Stimulated activated CD8-positive, alpha-beta memory T cell treated with anti-CD3 and anti-CD28 coated beads, Interleukin-7, amount 100 ng/mL, for 1 hour (primary cell): ENCODE data around the gene LRRC8D.
"Not testable (repeated sequence)": the region's sequence is repeated elsewhere in the genome, so short reads cannot be mapped to it uniquely, and the experiment has no call there.

ENCODE experiments used
- DNase-seq, 2 donors: peaks; one replicate each; pipeline ENCODE4 v3.0.0-alpha.2; 2020; ENCODE audit warnings: low read depth in 2 of 2

The LRRC8D gene

GRCh38 chr1:89913353-89914095, 92.7 kb downstream of the LRRC8D start:
- no peak for DNase-seq

GRCh38 chr1:89917353-89917752, 96.5 kb downstream of the LRRC8D start:
- DNase-seq: no peak

DNA sequence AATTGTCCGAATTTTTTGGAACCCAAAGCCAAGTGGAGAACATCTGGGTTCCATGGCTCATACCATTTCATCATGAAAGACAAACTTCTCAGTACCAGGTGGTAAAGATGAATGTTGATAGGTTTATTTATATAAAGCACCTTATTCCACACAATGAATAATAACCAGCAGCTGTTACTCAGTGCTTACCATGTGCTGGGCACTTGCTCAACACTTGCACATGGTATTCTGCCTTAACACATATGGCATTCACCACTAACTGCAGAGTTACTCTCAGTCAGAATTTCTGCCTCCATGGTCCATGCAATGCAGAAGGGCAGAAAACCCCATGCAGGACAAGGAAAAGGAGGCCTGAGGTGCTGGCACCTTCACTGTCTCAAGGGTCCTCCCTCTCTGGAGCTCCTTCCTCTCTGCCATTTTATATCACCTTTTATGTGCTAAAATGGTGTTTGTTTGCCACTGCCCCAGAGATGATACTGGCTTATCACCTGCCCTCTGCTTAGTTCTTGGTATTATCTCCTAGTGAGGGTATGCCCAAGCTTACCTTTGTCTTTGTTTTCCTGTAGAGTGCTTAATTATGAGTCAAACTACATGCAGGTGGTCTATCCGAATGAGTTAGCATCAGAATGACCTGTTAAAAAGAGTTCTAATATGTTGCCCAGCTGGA, 97.4 kb downstream of the LRRC8D start:
- no peak for DNase-seq

DNA sequence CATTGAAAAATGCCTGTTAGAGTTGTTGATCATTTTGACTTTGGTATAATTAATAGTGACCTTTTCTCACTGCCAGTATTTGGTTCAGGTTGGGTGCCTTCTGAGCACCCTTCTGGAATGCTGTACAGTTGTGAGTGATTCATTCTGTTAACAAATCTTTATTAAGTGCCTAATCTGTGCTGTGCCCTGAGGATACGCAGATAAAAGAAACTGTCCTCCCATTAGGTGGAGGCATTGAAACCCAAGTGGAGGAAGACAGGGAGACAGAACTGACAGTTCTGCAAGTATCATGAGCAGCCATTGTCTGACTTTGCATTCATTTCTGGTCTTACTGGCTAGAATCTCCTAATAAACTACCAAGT, 97.9 kb downstream of the LRRC8D start:
- DNase-seq: no peak

DNA sequence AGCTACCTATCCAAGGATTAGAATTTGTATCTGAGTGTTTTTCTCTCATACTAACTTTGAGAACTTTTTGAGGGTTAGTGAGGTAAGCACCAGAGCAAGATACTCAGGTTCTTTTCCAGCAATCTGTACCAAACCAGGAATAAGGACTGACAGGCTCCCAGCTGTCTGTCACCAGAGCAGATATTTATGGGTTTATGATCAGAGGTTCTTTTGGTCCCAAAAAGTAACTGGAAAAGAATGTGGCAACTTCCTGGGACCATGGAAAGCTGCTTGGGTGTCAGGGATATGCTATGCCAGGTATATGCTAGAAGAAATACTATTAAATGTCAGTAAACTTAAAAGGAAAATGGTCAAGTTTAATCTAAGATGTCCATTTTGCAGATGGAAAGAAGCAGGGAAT, 98.3 kb downstream of the LRRC8D start:
- no peak for DNase-seq

DNA sequence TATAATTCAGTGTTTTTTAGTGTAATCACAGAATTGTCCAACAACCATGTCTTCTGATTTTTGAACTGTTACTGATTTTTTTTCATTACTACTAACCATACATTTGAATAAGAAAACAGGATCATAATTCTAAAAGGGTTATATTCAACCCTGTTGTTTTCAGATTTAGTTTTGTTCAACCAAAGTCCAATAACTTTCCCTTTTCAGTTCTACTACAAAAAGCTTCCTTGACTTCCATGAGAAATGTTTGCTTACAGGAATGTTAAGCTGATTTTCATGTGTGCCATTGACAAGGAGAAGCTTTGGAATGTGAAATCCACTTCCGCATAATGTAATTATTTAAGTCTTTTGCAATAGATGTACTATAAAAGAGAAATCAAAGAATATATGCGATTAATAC, 102.1 kb downstream of the LRRC8D start:
- no peak for DNase-seq

DNA sequence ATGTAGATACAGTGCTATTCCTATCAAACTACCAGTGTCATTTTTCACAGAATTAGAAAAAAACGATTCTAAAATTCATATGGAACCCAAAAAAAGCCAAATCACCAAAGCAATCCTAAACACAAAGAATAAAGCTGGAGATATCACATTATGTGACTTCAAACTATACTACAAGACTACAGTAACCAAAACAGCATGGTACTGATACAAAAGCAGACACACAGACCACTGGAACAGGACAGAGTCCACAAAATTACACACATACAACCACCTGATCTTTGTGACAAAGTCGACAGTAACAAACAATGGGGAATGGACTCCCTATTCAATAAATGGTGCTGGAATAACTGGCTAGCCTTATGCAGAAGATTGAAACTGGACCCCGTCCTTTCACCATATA, 102.7 kb downstream of the LRRC8D start:
- DNase-seq: no peak

DNA sequence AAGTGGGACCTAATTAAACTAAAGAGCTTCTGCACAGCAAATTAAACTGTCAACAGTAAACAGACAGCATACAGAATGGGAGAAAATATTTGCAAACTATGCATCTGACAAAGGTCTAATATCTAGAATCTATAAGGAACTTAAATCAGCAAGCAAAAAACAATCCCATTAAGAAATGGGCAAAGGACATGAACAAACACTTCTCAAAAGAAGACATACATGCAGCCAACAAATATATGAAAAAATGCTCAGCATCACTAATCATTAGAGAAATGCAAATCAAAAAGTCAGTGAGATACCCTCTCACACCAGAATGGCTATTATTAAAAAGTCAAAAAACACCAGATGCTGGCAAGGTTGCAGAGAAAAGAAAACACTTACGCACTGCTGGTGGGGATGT, 103.2 kb downstream of the LRRC8D start:
- not testable (repeated sequence) for DNase-seq

DNA sequence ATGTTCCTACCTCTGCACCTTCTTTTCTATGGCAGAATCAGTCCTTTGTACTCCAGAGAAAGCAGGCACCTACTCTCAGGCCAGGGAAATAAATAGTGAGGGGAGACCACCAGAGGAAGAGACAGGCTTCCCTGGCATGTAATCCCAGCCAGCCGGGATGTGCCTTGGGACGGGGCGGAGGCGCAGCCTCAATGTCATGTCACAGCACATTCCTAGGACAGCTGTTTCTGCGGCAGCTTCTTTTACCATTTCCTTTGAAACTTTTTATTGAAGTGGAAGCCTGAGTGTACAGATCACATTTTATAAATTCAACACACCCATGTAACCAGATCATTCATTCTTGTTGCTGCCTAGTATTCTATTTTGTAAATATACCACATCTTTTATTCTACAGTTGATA, 106.2 kb downstream of the LRRC8D start:
- no peak for DNase-seq

DNA sequence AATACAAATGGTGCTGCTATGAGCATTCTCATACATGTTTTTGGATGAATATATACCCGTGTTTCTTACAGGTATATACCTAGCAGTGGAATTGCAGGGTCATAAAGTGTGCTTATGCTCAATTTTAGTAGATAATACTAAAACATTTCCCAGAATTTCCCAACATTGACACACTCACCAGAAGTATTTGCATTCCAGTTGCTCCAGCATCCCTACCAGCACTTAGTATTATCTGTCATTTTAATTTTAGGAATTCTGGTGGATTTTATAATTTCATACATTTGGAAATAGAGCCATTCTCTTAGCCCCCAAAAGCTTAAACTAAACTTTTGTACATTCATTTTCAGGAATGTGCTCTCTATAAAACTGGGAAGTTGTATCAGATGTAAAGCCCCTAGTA, 106.6 kb downstream of the LRRC8D start:
- DNase-seq: no peak

GRCh38 chr1:89928506-89928905, 107.7 kb downstream of the LRRC8D start:
- DNase-seq: no peak

DNA sequence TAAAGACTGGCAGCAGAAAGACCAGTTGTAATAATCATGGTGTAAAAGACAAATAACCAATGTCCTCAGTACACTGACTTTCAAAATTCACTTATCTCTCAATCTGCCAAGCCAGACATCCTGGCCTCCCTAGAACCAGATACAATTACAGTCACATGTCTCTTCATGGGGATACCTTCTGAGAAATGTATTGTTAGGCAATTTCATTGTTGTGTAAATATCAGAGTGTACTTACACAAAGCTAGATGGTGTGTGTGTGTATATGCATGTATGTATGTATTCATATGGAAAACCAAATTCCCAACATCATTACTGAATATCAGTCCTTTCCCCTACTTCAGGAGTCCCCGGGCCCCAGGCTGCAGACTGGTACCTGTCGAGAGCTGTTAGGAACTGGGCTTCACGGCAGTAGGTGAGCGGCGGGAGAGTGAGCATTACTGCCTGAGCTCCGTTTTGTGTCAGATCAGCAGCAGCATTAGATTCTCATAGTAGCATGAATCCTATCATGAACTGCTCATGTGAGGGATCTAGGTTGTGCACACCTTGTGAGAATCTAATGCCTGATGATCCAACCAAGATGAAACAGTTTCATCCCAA, 108.7 kb downstream of the LRRC8D start:
- no peak for DNase-seq

DNA sequence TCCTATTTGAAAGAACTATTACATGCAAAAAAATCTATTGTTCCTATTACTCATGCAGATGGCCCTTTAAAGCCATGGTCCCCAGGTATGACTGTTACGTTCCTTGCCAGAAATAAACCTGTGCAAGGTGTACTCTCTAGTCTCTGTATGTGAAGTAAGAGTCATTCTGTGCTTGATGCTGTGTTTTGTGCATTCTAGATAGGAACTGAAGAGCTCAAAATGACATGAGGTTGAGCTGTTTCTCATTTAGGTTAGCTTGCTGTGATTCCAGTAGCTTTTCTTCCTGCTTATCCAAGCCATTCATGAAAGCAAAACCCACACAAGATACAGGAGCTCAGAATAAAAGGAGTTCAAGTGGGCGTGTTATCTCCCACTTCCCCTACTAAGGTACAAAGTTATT, 109.7 kb downstream of the LRRC8D start:
- DNase-seq: no peak

GRCh38 chr1:89931964-89932363, 111.1 kb downstream of the LRRC8D start:
- no peak for DNase-seq

DNA sequence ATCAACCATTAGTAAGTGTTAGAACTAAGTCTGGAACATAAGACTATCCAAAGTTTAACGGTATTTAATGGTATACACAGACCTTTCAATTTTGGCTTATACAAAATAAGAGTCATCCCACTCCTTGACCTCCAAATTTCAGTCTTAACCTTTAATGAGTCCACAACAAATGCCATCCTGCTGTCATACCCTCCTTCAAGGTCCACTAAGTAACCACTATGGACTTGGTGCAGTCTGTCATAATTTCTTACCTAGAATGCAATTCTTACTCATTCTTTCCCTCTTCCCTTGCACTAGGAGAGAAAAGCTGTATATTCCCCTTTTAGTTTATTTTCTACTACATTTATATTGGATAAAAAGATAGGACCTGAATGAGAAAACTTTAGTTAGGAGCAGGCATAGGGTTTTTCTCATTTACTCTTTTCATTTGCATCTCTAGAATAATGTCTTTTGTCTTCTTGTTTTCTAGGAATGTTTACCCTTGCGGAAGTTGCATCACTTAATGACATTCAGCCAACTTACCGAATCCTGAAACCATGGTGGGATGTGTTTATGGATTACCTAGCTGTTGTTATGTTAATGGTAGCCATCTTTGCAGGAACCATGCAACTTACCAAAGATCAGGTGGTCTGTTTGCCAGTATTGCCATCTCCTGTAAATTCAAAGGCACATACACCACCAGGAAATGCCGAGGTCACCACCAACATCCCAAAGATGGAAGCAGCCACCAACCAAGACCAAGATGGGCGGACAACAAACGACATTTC, 111.9 kb downstream of the LRRC8D start:
- DNase-seq: no peak

DNA sequence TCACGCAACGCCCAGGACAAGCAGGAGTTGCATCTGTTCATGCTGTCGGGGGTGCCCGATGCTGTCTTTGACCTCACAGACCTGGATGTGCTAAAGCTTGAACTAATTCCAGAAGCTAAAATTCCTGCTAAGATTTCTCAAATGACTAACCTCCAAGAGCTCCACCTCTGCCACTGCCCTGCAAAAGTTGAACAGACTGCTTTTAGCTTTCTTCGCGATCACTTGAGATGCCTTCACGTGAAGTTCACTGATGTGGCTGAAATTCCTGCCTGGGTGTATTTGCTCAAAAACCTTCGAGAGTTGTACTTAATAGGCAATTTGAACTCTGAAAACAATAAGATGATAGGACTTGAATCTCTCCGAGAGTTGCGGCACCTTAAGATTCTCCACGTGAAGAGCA, 113.6 kb downstream of the LRRC8D start:
- DNase-seq: no peak

DNA sequence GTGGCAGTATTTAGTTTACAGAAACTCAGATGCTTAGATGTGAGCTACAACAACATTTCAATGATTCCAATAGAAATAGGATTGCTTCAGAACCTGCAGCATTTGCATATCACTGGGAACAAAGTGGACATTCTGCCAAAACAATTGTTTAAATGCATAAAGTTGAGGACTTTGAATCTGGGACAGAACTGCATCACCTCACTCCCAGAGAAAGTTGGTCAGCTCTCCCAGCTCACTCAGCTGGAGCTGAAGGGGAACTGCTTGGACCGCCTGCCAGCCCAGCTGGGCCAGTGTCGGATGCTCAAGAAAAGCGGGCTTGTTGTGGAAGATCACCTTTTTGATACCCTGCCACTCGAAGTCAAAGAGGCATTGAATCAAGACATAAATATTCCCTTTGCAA, 114.4 kb downstream of the LRRC8D start:
- DNase-seq: no peak

- no peak for DNase-seq
Measured at GRCh38 chr1:89936694-89937093, 115.9 kb downstream of the LRRC8D start.

GRCh38 chr1:89938171-89939055, 117.6 kb downstream of the LRRC8D start:
- DNase-seq: no peak

DNA sequence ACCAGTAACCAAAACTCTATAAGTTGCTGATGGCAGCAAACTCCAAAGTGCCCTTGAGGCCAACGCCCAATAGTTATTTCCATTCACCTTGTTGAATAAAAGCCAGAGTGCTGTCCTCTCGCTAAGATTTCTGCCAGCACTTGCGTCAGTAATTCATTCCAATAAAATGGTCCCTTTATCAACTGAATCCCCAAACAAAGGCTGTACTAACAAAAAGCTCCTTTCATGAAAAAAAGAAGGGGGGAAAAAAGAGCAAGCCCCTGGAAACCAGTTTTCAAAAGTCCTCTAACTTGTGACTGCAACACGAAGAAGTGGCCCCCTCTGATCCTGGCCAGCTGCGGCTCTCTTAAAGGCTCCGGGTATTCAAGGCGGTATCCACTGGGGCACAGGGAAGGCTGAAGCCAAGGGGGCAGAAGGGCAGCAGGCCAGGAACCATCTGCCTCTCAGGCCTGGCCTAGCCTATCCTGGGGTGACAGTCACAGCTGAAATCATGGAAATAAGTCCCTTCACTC, 118.3 kb downstream of the LRRC8D start:
- DNase-seq: no peak

- no peak for DNase-seq
Measured at GRCh38 chr1:89939693-89940438, 119.0 kb downstream of the LRRC8D start.
